Kidney epithelial cell (primary cell): Measurements from ENCODE around the gene FGFR1OP2. TPM values are rescaled to one million over a fixed set of nuclear protein-coding genes. Genes with fewer than 3 reads are reported as not detected.

Experiments
- DNase-seq: peaks from one replicate; pipeline ENCODE4 v3.0.0-alpha.2; 2010; ENCODE audit warnings: low read depth
- H3K27me3 ChIP-seq: 2 replicates; pipeline ENCODE4 v1.6.0; 2011; ENCODE audit warnings: low read length; ENCODE audit not compliant: control insufficient read depth, insufficient read depth
- H3K36me3 ChIP-seq: 2 replicates; pipeline ENCODE4 v1.5.1; 2011; ENCODE audit warnings: low read length; ENCODE audit not compliant: control insufficient read depth, insufficient read depth
- H3K4me3 ChIP-seq: 2 replicates; pipeline ENCODE4 v1.5.1; 2011; ENCODE audit warnings: low read depth, mild to moderate bottlenecking, control low read depth, low read length
- CTCF ChIP-seq: IDR thresholded peaks from 2 replicates; pipeline ENCODE4 v1.5.1; 2011; ENCODE audit warnings: mild to moderate bottlenecking, moderate library complexity, low read length, control low read depth, inconsistent platforms; ENCODE audit not compliant: insufficient read depth, poor library complexity, severe bottlenecking
- total RNA-seq: library from RNA; depleted of rRNA; stranded (reverse); fragments of >200 nt; gene quantifications from 2 replicates; pipeline ENCODE4 v1.2.3, GENCODE V29; 2015

The FGFR1OP2 gene
- total RNA-seq, 1 donor from 2014 or later, result 27.6 TPM

GRCh38 chr12:27012982-27013255 is 74.6 kb downstream of the FGFR1OP2 start:
- Histone ChIP-seq H3K4me3 (peak overlapping the region; percentile 93), H3K27me3 (no peaks in the 10 kb centered on the region), H3K36me3 (no peaks in the 10 kb centered on the region)
- DNase-seq, result no peak
- no peak for TF ChIP-seq CTCF

- TF ChIP-seq CTCF, result no peak
- Histone ChIP-seq H3K27me3 (no peaks in the 10 kb centered on the region), H3K4me3 (peak overlapping the region; percentile 93), H3K36me3 (no peaks in the 10 kb centered on the region)
- no peak for DNase-seq
Observed at GRCh38 chr12:27013611-27014084, 75.4 kb downstream of the FGFR1OP2 start.

- no peaks in the 10 kb centered on the region for H3K27me3 ChIP-seq
- DNase-seq, result peak; percentile 47
- no peaks in the 10 kb centered on the region for H3K36me3 ChIP-seq
- TF ChIP-seq CTCF, result peak; percentile 62
- peak within 1 kb of the TSS; percentile 93 for H3K4me3 ChIP-seq
Observed at GRCh38 chr12:27014085-27014858, 76.0 kb downstream of the FGFR1OP2 start, which contains the start of gene TM7SF3. Gene TM7SF3 (minus strand): TSS chr12:27014384. CDS start chr12:27014168, 216 bp downstream.

GRCh38 chr12:27014859-27015729 is 76.8 kb downstream of the FGFR1OP2 start:
- no peak for DNase-seq
- TF ChIP-seq CTCF, result no peak

GRCh38 chr12:27015730-27016076 is 77.4 kb downstream of the FGFR1OP2 start:
- H3K27me3 ChIP-seq, result no peaks in the 10 kb centered on the region
- DNase-seq, result no peak
- no peak overlapping the region for H3K4me3 ChIP-seq
- peak; percentile 35 for TF ChIP-seq CTCF
- no peaks in the 10 kb centered on the region for H3K36me3 ChIP-seq

More at GRCh38 chr12:27014859-27015729, 76.8 kb downstream of the FGFR1OP2 start:
- Histone ChIP-seq H3K36me3 (no peaks in the 10 kb centered on the region), H3K27me3 (no peaks in the 10 kb centered on the region), H3K4me3 (no peak overlapping the region)

Other genes with a start within 250 kb of the FGFR1OP2 start
- gene ITPR2, start 105.3 kb upstream of the FGFR1OP2 start, total RNA-seq, result 16.3 and 19.9 TPM in 2 replicates
- gene INTS13, start 489 bp upstream of the FGFR1OP2 start, total RNA-seq, result 26.2 and 27.3 TPM in 2 replicates
- 59.5 and 65.4 TPM in 2 replicates for gene TM7SF3, start 75.9 kb downstream of the FGFR1OP2 start, total RNA-seq
- 27.7 and 35.3 TPM in 2 replicates for gene MED21, start 84.1 kb downstream of the FGFR1OP2 start, total RNA-seq
- gene C12orf71, start 144.1 kb downstream of the FGFR1OP2 start, total RNA-seq, result not detected in 2 replicates